ENCODE results near the gene PRDM16. TPM values are rescaled to one million over a fixed set of nuclear protein-coding genes. Genes with fewer than 3 reads are reported as not detected.

PRDM16 gene
- total and polyA plus RNA-seq, 2 of the 13 experiments (the other 11 are each of a cell fraction or from before 2014, with no cell fraction given), result 0.15 to 0.81 TPM

DNA sequence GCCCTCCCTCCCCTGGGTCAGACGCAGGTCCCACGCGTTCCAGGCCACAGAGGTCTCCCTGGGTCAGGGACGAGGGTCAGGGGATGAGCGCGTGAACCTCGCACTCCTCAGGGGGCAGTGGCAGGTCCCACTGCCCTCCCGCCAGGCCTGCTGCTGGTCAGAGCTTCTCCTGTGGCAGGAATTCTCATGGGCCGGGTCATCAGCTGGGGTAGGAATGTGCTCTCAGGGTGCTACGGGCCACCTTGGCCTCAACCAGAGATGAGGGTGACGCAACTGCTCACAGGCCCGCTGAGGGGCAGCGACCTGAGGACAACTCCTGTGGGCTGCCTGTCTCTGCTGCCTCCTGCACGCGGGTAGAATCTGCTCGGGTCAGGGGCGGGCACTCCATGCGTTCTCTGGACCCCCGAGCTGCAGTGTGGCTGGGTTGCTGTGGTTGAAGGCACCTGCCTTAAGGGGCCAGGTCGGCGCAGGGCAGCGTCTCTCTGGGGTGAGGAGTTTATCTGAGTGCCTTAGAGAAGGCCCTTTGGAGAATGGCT, 128.8 kb downstream of the PRDM16 start (continued):
- no peak for TF ChIP-seq ZBTB37 (CRISPR knock-in tag; IDR thresholded peaks at IDR 0.05)
- TF ChIP-seq ARHGAP35 (CRISPR knock-in tag; IDR thresholded peaks at IDR 0.05; ENCODE audit: borderline replicate concordance), result no peak
- TF ChIP-seq MBD4 (IDR thresholded peaks at IDR 0.05; ENCODE audit: borderline replicate concordance, low read length), result no peak
- 0 out of 2 replicates have a peak, but pooled peaks have one; percentile 43 for TF ChIP-seq KDM1A (CRISPR knock-in tag; IDR thresholded peaks at IDR 0.05)
- TF ChIP-seq ZNF615 (CRISPR knock-in tag; IDR thresholded peaks at IDR 0.05; ENCODE audit: borderline replicate concordance), result no peak
- TF ChIP-seq GABPA (IDR thresholded peaks at IDR 0.05; ENCODE audit: low read depth, low read length), result no peak
- no peak for TF ChIP-seq GABPA (CRISPR knock-in tag; IDR thresholded peaks at IDR 0.05; ENCODE audit: low read depth)
- TF ChIP-seq ZNF761 (CRISPR knock-in tag; conservative IDR thresholded peaks at IDR 0.05), result 0 out of 2 replicates have a peak, but pooled peaks have one; percentile 65
- TF ChIP-seq SP4 (CRISPR knock-in tag; IDR thresholded peaks at IDR 0.05), result no peak
- TF ChIP-seq LBX2 (CRISPR knock-in tag; IDR thresholded peaks at IDR 0.05; ENCODE audit: borderline replicate concordance), result no peak
- TF ChIP-seq PATZ1 (CRISPR knock-in tag; IDR thresholded peaks at IDR 0.05), result peak; percentile 69
- TF ChIP-seq ZNF331 (CRISPR knock-in tag; IDR thresholded peaks at IDR 0.05), result peak; percentile 36; the same call in 1 of the 2 replicates
- peak; percentile 47; the same call in 1 of the 2 replicates for TF ChIP-seq GTF3A (CRISPR knock-in tag; conservative IDR thresholded peaks at IDR 0.05)
- TF ChIP-seq DBP (CRISPR knock-in tag; IDR thresholded peaks at IDR 0.05; ENCODE audit: not compliant biosample characterization), result no peak
- no peak for TF ChIP-seq ZNF329 (CRISPR knock-in tag; IDR thresholded peaks at IDR 0.05; ENCODE audit: low read depth)
- no peak for TF ChIP-seq ZNF136 (CRISPR knock-in tag; IDR thresholded peaks at IDR 0.05; ENCODE audit: low read depth)
- no peak for TF ChIP-seq MZF1 (CRISPR knock-in tag; IDR thresholded peaks at IDR 0.05; ENCODE audit: borderline replicate concordance)
- TF ChIP-seq ZNF644 (CRISPR knock-in tag; IDR thresholded peaks at IDR 0.05; ENCODE audit: low read depth), result no peak
- TF ChIP-seq SAP130 (CRISPR knock-in tag; IDR thresholded peaks at IDR 0.05; ENCODE audit: low read depth), result peak; percentile 52
- no peak for TF ChIP-seq ZNF33B (CRISPR knock-in tag; IDR thresholded peaks at IDR 0.05)
- peak; percentile 73; the same call in 1 of the 2 replicates for TF ChIP-seq NCOA1 (CRISPR knock-in tag; IDR thresholded peaks at IDR 0.05)
- TF ChIP-seq, protein P1, sequence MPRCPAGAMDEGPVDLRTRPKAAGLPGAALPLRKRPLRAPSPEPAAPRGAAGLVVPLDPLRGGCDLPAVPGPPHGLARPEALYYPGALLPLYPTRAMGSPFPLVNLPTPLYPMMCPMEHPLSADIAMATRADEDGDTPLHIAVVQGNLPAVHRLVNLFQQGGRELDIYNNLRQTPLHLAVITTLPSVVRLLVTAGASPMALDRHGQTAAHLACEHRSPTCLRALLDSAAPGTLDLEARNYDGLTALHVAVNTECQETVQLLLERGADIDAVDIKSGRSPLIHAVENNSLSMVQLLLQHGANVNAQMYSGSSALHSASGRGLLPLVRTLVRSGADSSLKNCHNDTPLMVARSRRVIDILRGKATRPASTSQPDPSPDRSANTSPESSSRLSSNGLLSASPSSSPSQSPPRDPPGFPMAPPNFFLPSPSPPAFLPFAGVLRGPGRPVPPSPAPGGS (CRISPR knock-in tag; IDR thresholded peaks at IDR 0.05), result no peak
- peak; percentile 50 for TF ChIP-seq RFXAP (CRISPR knock-in tag; IDR thresholded peaks at IDR 0.05; ENCODE audit: borderline replicate concordance)
